Hepatocyte (in vitro differentiated cells): Measurements from ENCODE around the gene PPM1H.

ENCODE experiments used
- CTCF ChIP-seq: fragments of 200-600 bp; sonication (generic); IDR thresholded peaks from 2 replicates; pipeline ENCODE4 v1.5.1; 2016; ENCODE audit warnings: antibody characterized with exemption, mild to moderate bottlenecking; ENCODE audit not compliant: poor library complexity
- EZH2 ChIP-seq: fragments of 200-600 bp; sonication (generic); IDR thresholded peaks from 2 replicates; pipeline ENCODE4 v1.6.1; 2016; ENCODE audit warnings: antibody characterized with exemption, mild to moderate bottlenecking, borderline replicate concordance
- EZH2phosphoT487 ChIP-seq: fragments of 200-600 bp; sonication (generic); IDR thresholded peaks from one replicate; pipeline ENCODE4 v1.6.1; 2018; ENCODE audit warnings: antibody characterized with exemption, mild to moderate bottlenecking, low read depth, moderate library complexity; ENCODE audit not compliant: unreplicated experiment, severe bottlenecking

DNA sequence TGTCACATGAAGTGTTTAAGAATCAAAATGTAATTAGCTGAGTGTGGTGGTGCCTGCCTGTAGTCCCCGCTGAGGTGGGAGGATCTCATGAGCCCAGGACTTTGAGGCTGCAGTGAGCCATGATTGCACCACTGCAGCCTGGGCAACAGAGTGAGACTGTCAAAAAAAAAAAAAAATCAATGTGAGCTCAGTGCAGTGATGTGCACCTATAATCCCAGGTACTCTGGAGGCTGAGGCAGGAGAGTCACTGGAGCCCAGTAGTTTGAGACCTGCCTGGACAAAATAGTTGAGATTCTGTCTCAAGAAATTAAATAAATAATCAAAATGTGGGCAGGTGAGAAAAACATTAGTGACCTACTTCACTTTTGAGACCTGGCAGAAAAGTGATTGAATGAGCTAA is 328.3 kb downstream of the PPM1H start:
- no peak for TF ChIP-seq CTCF
- no peak for TF ChIP-seq EZH2
- TF ChIP-seq EZH2phosphoT487, result no peak
